Astrocyte (in vitro differentiated cells and primary cell): Measurements from ENCODE around the gene PLAGL2.

Experiments
- EZH2 ChIP-seq: IDR thresholded peaks from 2 replicates; pipeline ENCODE4 v1.6.1; 2012; ENCODE audit warnings: mild to moderate bottlenecking, low read length, inconsistent platforms; ENCODE audit not compliant: insufficient read depth
- TF ChIP-seq, protein P1 (sequence below): IDR thresholded peaks from 2 replicates; pipeline ENCODE4 v1.5.1; 2011; ENCODE audit warnings: low read depth, mild to moderate bottlenecking, inconsistent platforms, low read length, moderate library complexity; ENCODE audit not compliant: insufficient read depth

DNA sequence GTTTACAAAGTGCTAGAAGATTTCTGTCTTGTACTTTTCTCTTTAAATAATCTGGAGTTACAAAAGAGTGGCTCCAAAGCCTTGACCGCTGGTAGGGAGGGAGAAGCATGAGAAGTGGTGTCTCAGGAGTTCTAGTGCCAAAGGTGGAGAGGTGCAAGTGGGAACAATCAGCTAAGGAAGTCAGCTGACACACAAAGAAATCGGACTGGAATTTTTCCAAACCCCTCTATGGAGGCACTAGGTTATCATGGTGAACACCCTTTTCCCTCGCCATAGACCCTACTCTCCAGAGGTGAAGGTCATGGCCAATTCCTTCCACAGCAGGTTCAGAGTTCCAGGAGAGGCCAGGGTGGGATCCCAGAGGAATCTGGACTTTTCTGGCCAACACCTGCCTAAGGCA lies 14.8 kb downstream of the PLAGL2 start:
- TF ChIP-seq, protein P1, sequence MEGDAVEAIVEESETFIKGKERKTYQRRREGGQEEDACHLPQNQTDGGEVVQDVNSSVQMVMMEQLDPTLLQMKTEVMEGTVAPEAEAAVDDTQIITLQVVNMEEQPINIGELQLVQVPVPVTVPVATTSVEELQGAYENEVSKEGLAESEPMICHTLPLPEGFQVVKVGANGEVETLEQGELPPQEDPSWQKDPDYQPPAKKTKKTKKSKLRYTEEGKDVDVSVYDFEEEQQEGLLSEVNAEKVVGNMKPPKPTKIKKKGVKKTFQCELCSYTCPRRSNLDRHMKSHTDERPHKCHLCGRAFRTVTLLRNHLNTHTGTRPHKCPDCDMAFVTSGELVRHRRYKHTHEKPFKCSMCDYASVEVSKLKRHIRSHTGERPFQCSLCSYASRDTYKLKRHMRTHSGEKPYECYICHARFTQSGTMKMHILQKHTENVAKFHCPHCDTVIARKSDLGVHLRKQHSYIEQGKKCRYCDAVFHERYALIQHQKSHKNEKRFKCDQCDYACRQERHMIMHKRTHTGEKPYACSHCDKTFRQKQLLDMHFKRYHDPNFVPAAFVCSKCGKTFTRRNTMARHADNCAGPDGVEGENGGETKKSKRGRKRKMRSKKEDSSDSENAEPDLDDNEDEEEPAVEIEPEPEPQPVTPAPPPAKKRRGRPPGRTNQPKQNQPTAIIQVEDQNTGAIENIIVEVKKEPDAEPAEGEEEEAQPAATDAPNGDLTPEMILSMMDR: no peak
- no peak for TF ChIP-seq EZH2
